ENCODE results near the gene POMT1.
A peak's percentile ranks its signal among the peaks of the same experiment; 100 is the strongest.

Gene POMT1

GRCh38 chr9:131522257-131523085 is 19.8 kb downstream of the POMT1 start:
- POLR2A ChIA-PET, result interaction anchor here (0.9 to 1.6 kb wide), 2 partner anchors 19 to 24 kb away, joined by 3 to 6 read pairs; partner anchors contain the start of gene POMT1
- CTCF ChIA-PET, result interaction anchor here (0.5 to 0.9 kb wide), 3 partner anchors 218 to 717 kb away, joined by 3 to 4 read pairs (median 3); partner anchors contain the start of gene RAPGEF1
- H3K27ac ChIP-seq (ENCODE audit: extremely low read depth, low read depth, low read length), result no peak overlapping the region

GRCh38 chr9:131523086-131523388 is 20.3 kb downstream of the POMT1 start:
- ChIA-PET CTCF (interaction anchor here (0.5 to 0.9 kb wide), 2 partner anchors 217 to 225 kb away, joined by 3 read pairs; partner anchors contain the start of gene RAPGEF1), POLR2A (interaction anchor here (0.9 to 1.6 kb wide), 3 partner anchors 8 to 23 kb away, joined by 3 to 6 read pairs (median 4); partner anchors contain the start of gene POMT1)
- Histone ChIP-seq H3K4me1 (ENCODE audit: control insufficient read depth, insufficient read depth, low read length) (no peaks in the 10 kb centered on the region), H3K9me3 (ENCODE audit: control insufficient read depth, insufficient read depth, low read depth, low read length) (no peaks in the 10 kb centered on the region), H3K36me3 (ENCODE audit: control insufficient read depth in 2 of 2, insufficient read depth in 1 of 2, low read length in 2 of 2) (peaks cover 19 to 99% of the 10 kb centered on the region in 2 experiments), H3K4me3 (ENCODE audit: low read depth, low read length) (no peak overlapping the region), H3K27ac (ENCODE audit: extremely low read depth, low read depth, low read length) (no peak overlapping the region)
- TF ChIP-seq ZNF692 (tag by site-specific recombination; IDR thresholded peaks at IDR 0.05), result peak; percentile 61
- no peak for TF ChIP-seq ZNF449 (tag by site-specific recombination; IDR thresholded peaks at IDR 0.05)
- no peak for TF ChIP-seq ZNF585B (tag by site-specific recombination; IDR thresholded peaks at IDR 0.05)
- peak; percentile 60 for TF ChIP-seq ZFP69B (tag by site-specific recombination; IDR thresholded peaks at IDR 0.05)

More at GRCh38 chr9:131522257-131523085, 19.8 kb downstream of the POMT1 start:
- TF ChIP-seq EGR2 (tag by site-specific recombination; IDR thresholded peaks at IDR 0.05; ENCODE audit: low read depth) (peak; percentile 54; the same call in 1 of the 2 replicates), GLIS2 (tag by site-specific recombination; IDR thresholded peaks at IDR 0.05) (0 out of 2 replicates have a peak, but pooled peaks have one; percentile 22), ZFHX2 (tag by site-specific recombination; conservative IDR thresholded peaks at IDR 0.05) (peak; percentile 53), ZBTB49 (tag by site-specific recombination; IDR thresholded peaks at IDR 0.05; ENCODE audit: low read depth) (no peak)
- Histone ChIP-seq H3K9me3 (ENCODE audit: control insufficient read depth, insufficient read depth, low read depth, low read length) (no peaks in the 10 kb centered on the region), H3K36me3 (ENCODE audit: control insufficient read depth in 2 of 2, insufficient read depth in 1 of 2, low read length in 2 of 2) (peaks cover 16 to 99% of the 10 kb centered on the region in 2 experiments), H3K4me1 (ENCODE audit: control insufficient read depth, insufficient read depth, low read length) (no peaks in the 10 kb centered on the region), H3K4me3 (ENCODE audit: low read depth, low read length) (no peak overlapping the region)

GRCh38 chr9:131523451-131524435 is 21.0 kb downstream of the POMT1 start:
- Histone ChIP-seq H3K9me3 (ENCODE audit: control insufficient read depth, insufficient read depth, low read depth, low read length) (no peaks in the 10 kb centered on the region), H3K27ac (ENCODE audit: extremely low read depth, low read depth, low read length) (no peak overlapping the region), H3K4me3 (ENCODE audit: low read depth, low read length) (no peak overlapping the region), H3K4me1 (ENCODE audit: control insufficient read depth, insufficient read depth, low read length) (no peaks in the 10 kb centered on the region), H3K36me3 (ENCODE audit: control insufficient read depth in 2 of 2, insufficient read depth in 1 of 2, low read length in 2 of 2) (peaks cover 20 to 99% of the 10 kb centered on the region in 2 experiments)
- CTCF ChIA-PET, result interaction anchor here (0.9 kb wide), 1 partner anchor 216 kb away, joined by 3 read pairs; the partner anchor contains the start of gene RAPGEF1
- 0 out of 2 replicates have a peak, but pooled peaks have one; percentile 9 for TF ChIP-seq SP2 (tag by site-specific recombination; IDR thresholded peaks at IDR 0.05)
- TF ChIP-seq ZNF148 (tag by site-specific recombination; IDR thresholded peaks at IDR 0.05; ENCODE audit: borderline replicate concordance), result no peak
- TF ChIP-seq ZNF600 (tag by site-specific recombination; IDR thresholded peaks at IDR 0.05), result peak; percentile 42; the same call in 1 of the 2 replicates
- POLR2A ChIA-PET, result interaction anchor here (0.9 to 1.6 kb wide), 3 partner anchors 9 to 23 kb away, joined by 3 to 6 read pairs (median 4); partner anchors contain the start of gene POMT1
